Fibroblast of mammary gland (primary cell): Measurements from ENCODE around the gene DYRK1B.

ENCODE experiments used
- DNase-seq: peaks from one replicate; pipeline ENCODE4 v3.0.0-alpha.2; 2010; ENCODE audit warnings: low read depth
- H3K4me3 ChIP-seq: 2 replicates; pipeline ENCODE4 v1.5.1; 2011; ENCODE audit warnings: low read depth, mild to moderate bottlenecking, low read length, moderate library complexity; ENCODE audit not compliant: control insufficient read depth
- CTCF ChIP-seq: conservative IDR thresholded peaks from 2 replicates; pipeline ENCODE4 v1.5.1; 2011; ENCODE audit warnings: low read depth, low read length, inconsistent platforms; ENCODE audit not compliant: control insufficient read depth, insufficient read depth

Gene DYRK1B

GRCh38 chr19:39874404-39874803 is 40.4 kb upstream of the DYRK1B start:
- H3K4me3 ChIP-seq: no peak overlapping the region
- no peak for TF ChIP-seq CTCF
- DNase-seq: no peak

GRCh38 chr19:39873385-39873784 is 39.4 kb upstream of the DYRK1B start:
- no peak overlapping the region for H3K4me3 ChIP-seq
- DNase-seq: no peak
- TF ChIP-seq CTCF: no peak

GRCh38 chr19:39871886-39872866 is 38.2 kb upstream of the DYRK1B start:
- no peak for TF ChIP-seq CTCF
- DNase-seq: no peak
- H3K4me3 ChIP-seq: no peak overlapping the region

- H3K4me3 ChIP-seq: no peak overlapping the region
- no peak for DNase-seq
- TF ChIP-seq CTCF: no peak
Observed at GRCh38 chr19:39871362-39871761, 37.4 kb upstream of the DYRK1B start.

GRCh38 chr19:39870171-39870971 is 36.4 kb upstream of the DYRK1B start:
- no peak for DNase-seq
- no peak overlapping the region for H3K4me3 ChIP-seq
- TF ChIP-seq CTCF: no peak

GRCh38 chr19:39867952-39868351 is 34.0 kb upstream of the DYRK1B start:
- no peak for TF ChIP-seq CTCF
- no peak for DNase-seq

More at GRCh38 chr19:39867952-39868351, 34.0 kb upstream of the DYRK1B start:
- no peak overlapping the region for H3K4me3 ChIP-seq
